Kidney (tissue), 14 donors: Measurements from ENCODE around the gene FANCD2. TPM values are rescaled to one million over a fixed set of nuclear protein-coding genes. Genes with fewer than 3 reads are reported as not detected.

Experiments used
- DNase-seq, 5 donors: peaks; one replicate each; pipeline ENCODE4 v3.0.0-alpha.2; 2013 to 2020
- FAIRE-seq: peaks from 2 replicates; lab custom pipeline; 2012; peaks lifted over from hg19 to GRCh38; lab: Jason Lieb, UNC
- H3K27ac ChIP-seq, 2 donors: one replicate each; pipeline ENCODE4 v1.7.0; 2013; ENCODE audit warnings: low read depth in 2 of 2, low read length in 2 of 2, inconsistent platforms in 1 of 2
- H3K27me3 ChIP-seq: one replicate; pipeline ENCODE4 v1.7.1; 2013; ENCODE audit warnings: low read length, inconsistent platforms; ENCODE audit not compliant: control insufficient read depth, insufficient read depth
- H3K36me3 ChIP-seq, 3 donors: one replicate each; pipeline versions ENCODE4 v1.7.0 to v1.7.1; 2013; ENCODE audit warnings: low read length in 3 of 3, control low read depth in 1 of 3, inconsistent platforms in 1 of 3; ENCODE audit not compliant: insufficient read depth in 3 of 3, control insufficient read depth in 2 of 3
- H3K4me1 ChIP-seq, 3 donors: one replicate each; pipeline versions ENCODE4 v1.7.0 to v1.7.1; 2013; ENCODE audit warnings: low read length in 3 of 3, inconsistent platforms in 1 of 3, low read depth in 1 of 3; ENCODE audit not compliant: control insufficient read depth in 2 of 3, insufficient read depth in 2 of 3
- H3K4me3 ChIP-seq, 3 donors: one replicate each; pipeline versions ENCODE4 v1.7.0 to v1.8.1; 2013; ENCODE audit warnings: low read length in 3 of 3, control low read depth in 1 of 3, inconsistent platforms in 1 of 3
- H3K9ac ChIP-seq, 3 donors: one replicate each; pipeline versions ENCODE4 v1.7.0 to v1.7.1; 2013; ENCODE audit warnings: low read length in 3 of 3, control low read depth in 1 of 3, inconsistent platforms in 1 of 3
- H3K9me3 ChIP-seq, 3 donors: one replicate each; pipeline versions ENCODE4 v1.7.0 to v1.7.1; 2013; ENCODE audit warnings: low read length in 3 of 3, control low read depth in 1 of 3, inconsistent platforms in 1 of 3; ENCODE audit not compliant: control insufficient read depth in 2 of 3, insufficient read depth in 1 of 3
- intact Hi-C: fragments of 100-400 bp; cut with DNase I; formaldehyde crosslinking; loops from one replicate; pipeline ENCODE4 v1.11.1; 2022
- polyA plus RNA-seq: library from polyadenylated mRNA; stranded (reverse); fragments of 350-450 nt; fragmentation: Illumina TruSeq; extraction: RNeasy Lipid Tissue Mini Kit (QIAGEN cat#74804); gene quantifications from one replicate; pipeline ENCODE4 v1.2.3, GENCODE V29; 2014; ENCODE audit warnings: low read depth, low replicate concordance; ENCODE audit not compliant: insufficient read depth
- total RNA-seq: library from RNA; stranded (reverse); fragmentation: NEBNext Ultra II Directional; extraction: Animal tissue kit (Norgen Biotek cat#: 25700); gene quantifications from one replicate; pipeline ENCODE4 v1.2.1, GENCODE V29; 2021
- TF ChIP-seq, protein P1 (sequence below): IDR thresholded peaks from 3 replicates; pipeline ENCODE4 v1.5.1; 2012; ENCODE audit warnings: mild to moderate bottlenecking, moderate library complexity, borderline replicate concordance; ENCODE audit not compliant: insufficient read depth; ENCODE audit errors: extremely low read depth
- donor health status: control.
- donor health status: control.
- donor health status: control.
- donor health status: control.
- donor health status: control.
- donor health status: DM: yes; HTN: yes; CAD: no.
- donor health status: Normal renal cell carcinoma (clear cell type).

The FANCD2 gene
- total and polyA plus RNA-seq, 2 donors from 2014 or later, result 0.86 to 4.8 TPM

DNA sequence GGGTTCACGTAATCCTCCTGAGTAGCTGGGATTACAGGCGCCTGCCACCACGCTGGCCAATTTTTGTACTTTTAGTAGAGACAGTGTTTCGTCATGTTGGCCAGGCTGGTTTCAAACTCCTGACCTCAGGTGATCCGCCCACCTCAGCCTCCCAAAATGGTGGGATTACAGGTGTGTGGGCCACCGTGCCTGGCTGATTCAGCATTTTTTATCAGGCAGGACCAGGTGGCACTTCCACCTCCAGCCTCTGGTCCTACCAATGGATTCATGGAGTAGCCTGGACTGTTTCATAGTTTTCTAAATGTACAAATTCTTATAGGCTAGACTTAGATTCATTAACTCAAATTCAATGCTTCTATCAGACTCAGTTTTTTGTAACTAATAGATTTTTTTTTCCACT, 124.8 kb downstream of the FANCD2 start:
- TF ChIP-seq, protein P1, sequence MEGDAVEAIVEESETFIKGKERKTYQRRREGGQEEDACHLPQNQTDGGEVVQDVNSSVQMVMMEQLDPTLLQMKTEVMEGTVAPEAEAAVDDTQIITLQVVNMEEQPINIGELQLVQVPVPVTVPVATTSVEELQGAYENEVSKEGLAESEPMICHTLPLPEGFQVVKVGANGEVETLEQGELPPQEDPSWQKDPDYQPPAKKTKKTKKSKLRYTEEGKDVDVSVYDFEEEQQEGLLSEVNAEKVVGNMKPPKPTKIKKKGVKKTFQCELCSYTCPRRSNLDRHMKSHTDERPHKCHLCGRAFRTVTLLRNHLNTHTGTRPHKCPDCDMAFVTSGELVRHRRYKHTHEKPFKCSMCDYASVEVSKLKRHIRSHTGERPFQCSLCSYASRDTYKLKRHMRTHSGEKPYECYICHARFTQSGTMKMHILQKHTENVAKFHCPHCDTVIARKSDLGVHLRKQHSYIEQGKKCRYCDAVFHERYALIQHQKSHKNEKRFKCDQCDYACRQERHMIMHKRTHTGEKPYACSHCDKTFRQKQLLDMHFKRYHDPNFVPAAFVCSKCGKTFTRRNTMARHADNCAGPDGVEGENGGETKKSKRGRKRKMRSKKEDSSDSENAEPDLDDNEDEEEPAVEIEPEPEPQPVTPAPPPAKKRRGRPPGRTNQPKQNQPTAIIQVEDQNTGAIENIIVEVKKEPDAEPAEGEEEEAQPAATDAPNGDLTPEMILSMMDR, result no peak
- no peak overlapping the region for H3K9ac ChIP-seq
- FAIRE-seq, result no peak
- H3K9me3 ChIP-seq, result no peaks in the 10 kb centered on the region
- H3K27ac ChIP-seq, result no peak overlapping the region
- DNase-seq, result no peak
- no peaks in the 10 kb centered on the region for H3K4me1 ChIP-seq
- intact Hi-C loops, result no loop called here
- H3K4me3 ChIP-seq, result no peak overlapping the region
- peaks cover 2 to 27% (median 15%) of the 10 kb centered on the region in 3 donors for H3K36me3 ChIP-seq
- no peaks in the 10 kb centered on the region for H3K27me3 ChIP-seq

Other genes with a start within 250 kb of the FANCD2 start
- gene TADA3, start 234.0 kb upstream of the FANCD2 start, total RNA-seq, result 65.1 TPM
- gene TADA3, start 234.0 kb upstream of the FANCD2 start, polyA plus RNA-seq, result 58.4 TPM
- 164 TPM for gene ARPC4, start 233.4 kb upstream of the FANCD2 start, total RNA-seq
- gene ARPC4, start 233.4 kb upstream of the FANCD2 start, polyA plus RNA-seq, result 138 TPM
- gene TTLL3, start 216.2 kb upstream of the FANCD2 start, total RNA-seq, result 61.0 TPM
- 27.5 TPM for gene TTLL3, start 216.2 kb upstream of the FANCD2 start, polyA plus RNA-seq
- gene RPUSD3, start 182.4 kb upstream of the FANCD2 start, total RNA-seq, result 29.1 TPM
- gene RPUSD3, start 182.4 kb upstream of the FANCD2 start, polyA plus RNA-seq, result 53.2 TPM
- gene CIDEC, start 146.2 kb upstream of the FANCD2 start, total RNA-seq, result not detected
- not detected for gene CIDEC, start 146.2 kb upstream of the FANCD2 start, polyA plus RNA-seq
- 30.3 TPM for gene JAGN1, start 135.8 kb upstream of the FANCD2 start, total RNA-seq
- 55.3 TPM for gene JAGN1, start 135.8 kb upstream of the FANCD2 start, polyA plus RNA-seq
- 8.5 TPM for gene IL17RE, start 123.6 kb upstream of the FANCD2 start, total RNA-seq
- gene IL17RE, start 123.6 kb upstream of the FANCD2 start, polyA plus RNA-seq, result 7.5 TPM
- gene IL17RC, start 109.3 kb upstream of the FANCD2 start, total RNA-seq, result 27.5 TPM
- gene IL17RC, start 109.3 kb upstream of the FANCD2 start, polyA plus RNA-seq, result 31.5 TPM
- gene CRELD1, start 92.6 kb upstream of the FANCD2 start, total RNA-seq, result 43.2 TPM
- 56.7 TPM for gene CRELD1, start 92.6 kb upstream of the FANCD2 start, polyA plus RNA-seq
- gene PRRT3, start 74.0 kb upstream of the FANCD2 start, total RNA-seq, result 3.9 TPM
- gene PRRT3, start 74.0 kb upstream of the FANCD2 start, polyA plus RNA-seq, result 3.6 TPM
- gene EMC3, start 39.6 kb upstream of the FANCD2 start, total RNA-seq, result 63.5 TPM
- 107 TPM for gene EMC3, start 39.6 kb upstream of the FANCD2 start, polyA plus RNA-seq
- not detected for gene FANCD2OS, start 81.8 kb downstream of the FANCD2 start, total RNA-seq
- not detected for gene FANCD2OS, start 81.8 kb downstream of the FANCD2 start, polyA plus RNA-seq
- 130 TPM for gene BRK1, start 89.2 kb downstream of the FANCD2 start, total RNA-seq
- 308 TPM for gene BRK1, start 89.2 kb downstream of the FANCD2 start, polyA plus RNA-seq
- gene VHL, start 115.3 kb downstream of the FANCD2 start, total RNA-seq, result 40.0 TPM
- 11.7 TPM for gene VHL, start 115.3 kb downstream of the FANCD2 start, polyA plus RNA-seq
- 8.9 TPM for gene IRAK2, start 138.5 kb downstream of the FANCD2 start, total RNA-seq
- gene IRAK2, start 138.5 kb downstream of the FANCD2 start, polyA plus RNA-seq, result 1.2 TPM
- 31.8 TPM for gene TATDN2, start 222.0 kb downstream of the FANCD2 start, total RNA-seq
- gene TATDN2, start 222.0 kb downstream of the FANCD2 start, polyA plus RNA-seq, result 15.5 TPM